HepG2 (cell line): ENCODE data around the gene KIAA1958.

Experiments used
- BCL3 ChIP-seq: sonication (generic); formaldehyde crosslinking; IDR thresholded peaks from 2 replicates; pipeline ENCODE4 v1.5.1; 2020; ENCODE audit warnings: mild to moderate bottlenecking, missing genetic modification reagents, moderate library complexity
- CBX2 ChIP-seq, 2 experiments: fragments of 200-600 bp in 1 of 2; sonication (generic); formaldehyde crosslinking in 1 of 2; IDR thresholded peaks; 2 replicates each; pipeline versions ENCODE4 v1.7.0 to v1.8.1; 2018 to 2022; ENCODE audit warnings: low read depth in 2 of 2, low read length in 1 of 2, mild to moderate bottlenecking in 1 of 2, missing genetic modification reagents in 1 of 2
- CREM ChIP-seq, 2 experiments: sonication (generic) in 1 of 2; formaldehyde crosslinking in 1 of 2; IDR thresholded peaks; 2 replicates each; pipeline versions ENCODE4 v1.4.0 to v1.6.1; 2016 to 2020; ENCODE audit warnings: antibody characterized with exemption in 1 of 2, mild to moderate bottlenecking in 1 of 2, missing genetic modification reagents in 1 of 2
- CTCF ChIP-seq: sonication (generic); formaldehyde crosslinking; IDR thresholded peaks from 2 replicates; pipeline ENCODE4 v1.5.0; 2020; ENCODE audit warnings: mild to moderate bottlenecking, missing genetic modification reagents, moderate library complexity
- EZH2 ChIP-seq: conservative IDR thresholded peaks from 2 replicates; pipeline ENCODE4 v1.6.1; 2012; ENCODE audit warnings: mild to moderate bottlenecking, low read depth, low read length, moderate library complexity
- KAT8 ChIP-seq: IDR thresholded peaks from 2 replicates; pipeline ENCODE4 v1.6.1; 2016; ENCODE audit warnings: missing genetic modification reagents, missing compliant biosample characterization
- LRRFIP1 ChIP-seq: sonication (generic); formaldehyde crosslinking; conservative IDR thresholded peaks from 2 replicates; pipeline ENCODE4 v1.4.0; 2020; ENCODE audit warnings: missing genetic modification reagents
- POGZ ChIP-seq: sonication (generic); formaldehyde crosslinking; IDR thresholded peaks from 2 replicates; pipeline ENCODE4 v1.4.0; 2020; ENCODE audit warnings: mild to moderate bottlenecking, missing genetic modification reagents
- POLR2A ChIP-seq, 2 experiments: IDR thresholded peaks; 2 replicates each; pipeline ENCODE4 v1.6.1; 2011; ENCODE audit warnings: low read depth in 2 of 2, low read length in 2 of 2, mild to moderate bottlenecking in 1 of 2, moderate library complexity in 1 of 2; ENCODE audit not compliant: insufficient read depth in 1 of 2
- SIN3A ChIP-seq: IDR thresholded peaks from 2 replicates; pipeline ENCODE4 v1.6.1; 2011; ENCODE audit warnings: low read depth, mild to moderate bottlenecking, control low read depth, low read length, borderline replicate concordance
- TBP ChIP-seq: sonication (generic); formaldehyde crosslinking; IDR thresholded peaks from 2 replicates; pipeline ENCODE4 v1.5.0; 2020; ENCODE audit warnings: missing genetic modification reagents
- ZNF205 ChIP-seq: IDR thresholded peaks from 2 replicates; pipeline ENCODE4 v1.6.1; 2018; ENCODE audit warnings: missing biosample characterization, missing genetic modification reagents
- ZNF644 ChIP-seq: IDR thresholded peaks from 2 replicates; pipeline ENCODE4 v1.6.1; 2016; ENCODE audit warnings: low read depth
- ZNF687 ChIP-seq: sonication (generic); formaldehyde crosslinking; IDR thresholded peaks from 2 replicates; pipeline ENCODE4 v1.5.1; 2020; ENCODE audit warnings: mild to moderate bottlenecking, missing genetic modification reagents, moderate library complexity

GRCh38 chr9:112553256-112553826 lies 66.7 kb downstream of the KIAA1958 start:
- TF ChIP-seq KAT8 (CRISPR knock-in tag), result no peak
- no peak for TF ChIP-seq CTCF (CRISPR knock-in tag)
- no peak for TF ChIP-seq TBP (CRISPR knock-in tag)
- no peak for TF ChIP-seq CREM (IDR thresholded peaks at IDR 0.05)
- TF ChIP-seq CREM (CRISPR knock-in tag; IDR thresholded peaks at IDR 0.05), result no peak
- TF ChIP-seq CBX2 (IDR thresholded peaks at IDR 0.05; ENCODE audit: low read depth, low read length), result no peak
- no peak for TF ChIP-seq CBX2 (CRISPR knock-in tag; IDR thresholded peaks at IDR 0.05; ENCODE audit: low read depth)
- no peak for TF ChIP-seq SIN3A
- TF ChIP-seq ZNF687 (CRISPR knock-in tag), result no peak
- no peak for TF ChIP-seq POLR2A (IDR thresholded peaks at IDR 0.05; ENCODE audit: insufficient read depth in 1 of 2, low read depth in 2 of 2, low read length in 2 of 2)
- no peak for TF ChIP-seq POGZ (CRISPR knock-in tag)
- no peak for TF ChIP-seq LRRFIP1 (CRISPR knock-in tag)
- TF ChIP-seq EZH2, result no peak
- no peak for TF ChIP-seq ZNF205
- no peak for TF ChIP-seq ZNF644
- no peak for TF ChIP-seq BCL3 (CRISPR knock-in tag)
